Measurements from ENCODE around the gene RAI1. TPM values are rescaled to one million over a fixed set of nuclear protein-coding genes. Genes with fewer than 3 reads are reported as not detected.
A peak's percentile ranks its signal among the peaks of the same experiment; 100 is the strongest.

Gene RAI1
- total and polyA plus RNA-seq, 10 of the 15 experiments (the other 5 are each of a cell fraction or from before 2014, with no cell fraction given), result 0.66 to 37.7 (median 6.0) TPM

DNA sequence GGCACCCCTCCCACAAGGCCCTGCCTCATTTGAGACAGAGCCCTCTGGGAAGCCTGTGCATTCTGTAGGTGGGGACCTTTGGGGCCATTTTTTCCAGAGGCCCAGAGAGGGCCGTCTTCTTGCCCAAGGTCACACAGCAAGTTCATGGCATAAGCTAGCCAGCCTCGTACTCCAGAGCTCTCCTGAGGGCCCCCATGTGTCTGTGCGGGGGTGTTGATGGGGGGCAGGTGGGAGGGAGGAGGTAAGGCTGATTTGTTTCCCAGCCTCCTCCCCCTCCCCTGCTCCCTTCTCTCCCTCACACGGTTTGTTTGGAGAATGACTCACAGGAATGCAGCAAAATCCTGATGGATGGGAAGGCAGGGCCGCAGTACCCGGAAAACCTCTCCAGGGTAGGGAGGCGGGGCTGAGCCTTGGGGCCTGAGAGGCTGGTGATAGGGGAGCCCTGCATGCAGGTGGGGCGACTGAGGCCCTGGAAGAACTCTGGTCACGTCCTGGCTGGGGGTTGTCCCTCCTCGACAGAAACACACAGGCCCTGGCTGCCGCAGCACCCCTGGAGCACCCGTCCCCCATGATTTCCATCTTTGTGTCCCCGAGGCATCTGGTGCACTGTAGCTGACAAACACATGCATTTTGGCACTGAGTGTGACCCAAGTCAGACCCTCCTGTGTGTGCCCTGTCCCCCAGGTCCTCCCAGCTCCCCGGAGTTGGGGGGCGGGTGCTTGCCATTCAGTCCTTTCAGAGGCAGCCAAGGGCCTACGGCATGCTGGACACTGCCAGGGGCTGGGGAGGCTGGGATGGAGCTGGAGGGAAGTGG, 29.7 kb downstream of the RAI1 start (continued):
- TF ChIP-seq, protein P1, sequence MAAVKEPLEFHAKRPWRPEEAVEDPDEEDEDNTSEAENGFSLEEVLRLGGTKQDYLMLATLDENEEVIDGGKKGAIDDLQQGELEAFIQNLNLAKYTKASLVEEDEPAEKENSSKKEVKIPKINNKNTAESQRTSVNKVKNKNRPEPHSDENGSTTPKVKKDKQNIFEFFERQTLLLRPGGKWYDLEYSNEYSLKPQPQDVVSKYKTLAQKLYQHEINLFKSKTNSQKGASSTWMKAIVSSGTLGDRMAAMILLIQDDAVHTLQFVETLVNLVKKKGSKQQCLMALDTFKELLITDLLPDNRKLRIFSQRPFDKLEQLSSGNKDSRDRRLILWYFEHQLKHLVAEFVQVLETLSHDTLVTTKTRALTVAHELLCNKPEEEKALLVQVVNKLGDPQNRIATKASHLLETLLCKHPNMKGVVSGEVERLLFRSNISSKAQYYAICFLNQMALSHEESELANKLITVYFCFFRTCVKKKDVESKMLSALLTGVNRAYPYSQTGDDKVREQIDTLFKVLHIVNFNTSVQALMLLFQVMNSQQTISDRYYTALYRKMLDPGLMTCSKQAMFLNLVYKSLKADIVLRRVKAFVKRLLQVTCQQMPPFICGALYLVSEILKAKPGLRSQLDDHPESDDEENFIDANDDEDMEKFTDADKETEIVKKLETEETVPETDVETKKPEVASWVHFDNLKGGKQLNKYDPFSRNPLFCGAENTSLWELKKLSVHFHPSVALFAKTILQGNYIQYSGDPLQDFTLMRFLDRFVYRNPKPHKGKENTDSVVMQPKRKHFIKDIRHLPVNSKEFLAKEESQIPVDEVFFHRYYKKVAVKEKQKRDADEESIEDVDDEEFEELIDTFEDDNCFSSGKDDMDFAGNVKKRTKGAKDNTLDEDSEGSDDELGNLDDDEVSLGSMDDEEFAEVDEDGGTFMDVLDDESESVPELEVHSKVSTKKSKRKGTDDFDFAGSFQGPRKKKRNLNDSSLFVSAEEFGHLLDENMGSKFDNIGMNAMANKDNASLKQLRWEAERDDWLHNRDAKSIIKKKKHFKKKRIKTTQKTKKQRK (IDR thresholded peaks at IDR 0.05; ENCODE audit: low read depth, low read length), result no peak
- no peak for TF ChIP-seq MTA2 (IDR thresholded peaks at IDR 0.05; ENCODE audit: low read depth)
- no peak for TF ChIP-seq ZNF622 (IDR thresholded peaks at IDR 0.05)

DNA sequence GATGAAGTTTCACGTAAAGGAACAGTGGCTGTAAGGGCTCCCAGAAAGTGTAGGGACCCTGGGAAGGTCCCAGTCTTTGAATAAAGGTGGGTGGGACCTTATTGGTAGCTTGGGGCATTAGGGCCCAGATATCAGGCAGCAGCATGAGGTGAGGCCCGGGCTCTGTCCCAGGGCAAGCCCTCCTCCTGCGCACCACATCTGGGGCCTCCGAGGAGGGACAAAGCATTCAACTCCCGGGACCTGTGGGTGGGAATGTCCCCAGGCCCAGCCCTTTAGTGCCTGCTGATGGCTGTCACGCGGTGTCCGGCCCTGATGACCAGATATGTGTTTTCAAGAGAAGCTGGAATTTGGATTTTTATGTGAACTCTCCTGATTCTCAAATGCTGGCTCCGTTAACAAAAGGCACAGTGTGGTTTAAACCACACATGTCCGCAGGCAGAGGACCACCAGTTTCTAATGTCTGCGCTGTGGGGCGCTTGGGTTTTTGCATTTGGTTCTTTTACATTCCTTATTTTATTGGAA, 30.4 kb downstream of the RAI1 start:
- no peak overlapping the region for H3K9ac ChIP-seq (ENCODE audit: control insufficient read depth, insufficient read depth, low read length)
- BruUV-seq (replicated peaks), result no TSS peak
- TF ChIP-seq SMAD1 (IDR thresholded peaks at IDR 0.05; ENCODE audit: low read depth, partially characterized antibody) (no peak), TCF12 (IDR thresholded peaks at IDR 0.05; ENCODE audit: low read depth, low read length) (no peak), STAT1 (conservative IDR thresholded peaks at IDR 0.05) (no peak), NFXL1 (IDR thresholded peaks at IDR 0.05; ENCODE audit: borderline replicate concordance) (no peak)
- TF ChIP-seq, protein P2, sequence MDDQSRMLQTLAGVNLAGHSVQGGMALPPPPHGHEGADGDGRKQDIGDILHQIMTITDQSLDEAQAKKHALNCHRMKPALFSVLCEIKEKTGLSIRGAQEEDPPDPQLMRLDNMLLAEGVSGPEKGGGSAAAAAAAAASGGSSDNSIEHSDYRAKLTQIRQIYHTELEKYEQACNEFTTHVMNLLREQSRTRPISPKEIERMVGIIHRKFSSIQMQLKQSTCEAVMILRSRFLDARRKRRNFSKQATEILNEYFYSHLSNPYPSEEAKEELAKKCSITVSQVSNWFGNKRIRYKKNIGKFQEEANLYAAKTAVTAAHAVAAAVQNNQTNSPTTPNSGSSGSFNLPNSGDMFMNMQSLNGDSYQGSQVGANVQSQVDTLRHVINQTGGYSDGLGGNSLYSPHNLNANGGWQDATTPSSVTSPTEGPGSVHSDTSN (IDR thresholded peaks at IDR 0.05; ENCODE audit: insufficient replicate concordance, low read depth, low read length), result no peak
- TF ChIP-seq, protein P3, sequence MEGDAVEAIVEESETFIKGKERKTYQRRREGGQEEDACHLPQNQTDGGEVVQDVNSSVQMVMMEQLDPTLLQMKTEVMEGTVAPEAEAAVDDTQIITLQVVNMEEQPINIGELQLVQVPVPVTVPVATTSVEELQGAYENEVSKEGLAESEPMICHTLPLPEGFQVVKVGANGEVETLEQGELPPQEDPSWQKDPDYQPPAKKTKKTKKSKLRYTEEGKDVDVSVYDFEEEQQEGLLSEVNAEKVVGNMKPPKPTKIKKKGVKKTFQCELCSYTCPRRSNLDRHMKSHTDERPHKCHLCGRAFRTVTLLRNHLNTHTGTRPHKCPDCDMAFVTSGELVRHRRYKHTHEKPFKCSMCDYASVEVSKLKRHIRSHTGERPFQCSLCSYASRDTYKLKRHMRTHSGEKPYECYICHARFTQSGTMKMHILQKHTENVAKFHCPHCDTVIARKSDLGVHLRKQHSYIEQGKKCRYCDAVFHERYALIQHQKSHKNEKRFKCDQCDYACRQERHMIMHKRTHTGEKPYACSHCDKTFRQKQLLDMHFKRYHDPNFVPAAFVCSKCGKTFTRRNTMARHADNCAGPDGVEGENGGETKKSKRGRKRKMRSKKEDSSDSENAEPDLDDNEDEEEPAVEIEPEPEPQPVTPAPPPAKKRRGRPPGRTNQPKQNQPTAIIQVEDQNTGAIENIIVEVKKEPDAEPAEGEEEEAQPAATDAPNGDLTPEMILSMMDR (IDR thresholded peaks at IDR 0.05 in 2 of 3, conservative IDR thresholded peaks at IDR 0.05 in 1 of 3; ENCODE audit: control insufficient read depth in 2 of 3, extremely low read depth in 1 of 3, insufficient read depth in 1 of 3, low read depth in 3 of 3, low read length in 3 of 3), result no peak
- TF ChIP-seq, protein P4, sequence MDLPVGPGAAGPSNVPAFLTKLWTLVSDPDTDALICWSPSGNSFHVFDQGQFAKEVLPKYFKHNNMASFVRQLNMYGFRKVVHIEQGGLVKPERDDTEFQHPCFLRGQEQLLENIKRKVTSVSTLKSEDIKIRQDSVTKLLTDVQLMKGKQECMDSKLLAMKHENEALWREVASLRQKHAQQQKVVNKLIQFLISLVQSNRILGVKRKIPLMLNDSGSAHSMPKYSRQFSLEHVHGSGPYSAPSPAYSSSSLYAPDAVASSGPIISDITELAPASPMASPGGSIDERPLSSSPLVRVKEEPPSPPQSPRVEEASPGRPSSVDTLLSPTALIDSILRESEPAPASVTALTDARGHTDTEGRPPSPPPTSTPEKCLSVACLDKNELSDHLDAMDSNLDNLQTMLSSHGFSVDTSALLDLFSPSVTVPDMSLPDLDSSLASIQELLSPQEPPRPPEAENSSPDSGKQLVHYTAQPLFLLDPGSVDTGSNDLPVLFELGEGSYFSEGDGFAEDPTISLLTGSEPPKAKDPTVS (IDR thresholded peaks at IDR 0.05; ENCODE audit: low read depth, low read length), result no peak

More for the DNA sequence above, 30.4 kb downstream of the RAI1 start:
- peaks cover 30% of the 10 kb centered on the region for H3K4me1 ChIP-seq (ENCODE audit: control insufficient read depth, insufficient read depth, low read length)
- POLR2A ChIA-PET, result interaction anchor here (0.8 to 1.0 kb wide), 2 partner anchors 13 to 14 kb away, joined by 3 to 4 read pairs; no protein-coding TSS in a partner anchor
- RAD21 ChIA-PET (ENCODE audit: unreplicated experiment), result interaction anchor here (0.6 to 1.5 kb wide), 3 partner anchors 29 to 99 kb away, joined by 3 to 6 read pairs (median 3); no protein-coding TSS in a partner anchor
- H3K9me3 ChIP-seq (replicated peaks; ENCODE audit: control insufficient read depth, insufficient read depth, low read length), result no peaks in the 10 kb centered on the region
- peaks cover 23% of the 10 kb centered on the region for H3K79me2 ChIP-seq (ENCODE audit: control insufficient read depth, insufficient read depth, low read length)
- no peak for FAIRE-seq
- H3K27me3 ChIP-seq (replicated peaks in 1 of 2; ENCODE audit: control insufficient read depth in 2 of 2, insufficient read depth in 2 of 2, low read length in 1 of 2), result no peaks in the 10 kb centered on the region
- WGBS (ENCODE audit: insufficient coverage, insufficient replicate concordance, low lambda C conversion rate, missing lambda C conversion rate), result 93% methylated on average over 12 of the region's 12 CpGs
- ATAC-seq, result no peak
- H3K4me3 ChIP-seq, result no peak overlapping the region
- CTCF ChIA-PET, result no interaction called here
- in situ Hi-C loops (cut with MboI), result no loop called here
- peaks cover 0 to 3% of the 10 kb centered on the region in 2 experiments; a peak in 3 of 4 replicates for H3K36me3 ChIP-seq (ENCODE audit: control insufficient read depth in 2 of 2, insufficient read depth in 2 of 2, low read length in 1 of 2)
- no peak overlapping the region for H3K27ac ChIP-seq (ENCODE audit: control insufficient read depth, insufficient read depth)
- no peaks in the 10 kb centered on the region; the same call in 1 of the 2 replicates for H4K20me1 ChIP-seq (ENCODE audit: control insufficient read depth, insufficient read depth)
- intact Hi-C loops (cut with micrococcal nuclease; ENCODE audit: unreplicated experiment), result no loop called here
- SMC1A ChIA-PET (ENCODE audit: uncharacterized antibody, unreplicated experiment), result interaction anchor here (1.2 kb wide), 1 partner anchor 22 kb away, joined by 3 read pairs; no protein-coding TSS in a partner anchor
- H3K4me2 ChIP-seq (ENCODE audit: control insufficient read depth, insufficient read depth), result peak overlapping the region; percentile 81
- no peak for DNase-seq (ENCODE audit: low read depth, low spot score)
- no peak overlapping the region for H2AFZ ChIP-seq (ENCODE audit: control insufficient read depth, low read depth, low read length)
